ENCODE results near the gene FOXN1.

DNA sequence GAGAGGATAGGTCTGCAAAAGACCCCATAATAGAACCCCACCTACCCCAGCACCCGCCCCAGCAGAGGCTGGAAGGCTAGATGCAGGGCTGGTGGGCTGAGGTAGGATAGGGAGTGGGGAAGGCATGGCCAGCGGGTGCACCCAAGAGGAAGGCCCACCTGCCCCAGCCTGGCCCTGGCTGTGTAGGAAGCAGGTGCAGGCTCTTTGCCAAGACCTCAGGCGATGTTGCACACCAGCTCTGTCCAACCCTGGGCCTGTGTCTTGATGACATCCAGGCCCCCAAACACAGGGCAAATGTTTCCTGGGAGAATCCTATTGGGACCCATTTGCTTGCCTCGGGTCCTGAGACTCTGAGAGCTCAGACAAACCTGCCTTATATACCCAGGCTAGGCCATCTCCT, 34.1 kb downstream of the FOXN1 start:
- TF ChIP-seq, protein P1, sequence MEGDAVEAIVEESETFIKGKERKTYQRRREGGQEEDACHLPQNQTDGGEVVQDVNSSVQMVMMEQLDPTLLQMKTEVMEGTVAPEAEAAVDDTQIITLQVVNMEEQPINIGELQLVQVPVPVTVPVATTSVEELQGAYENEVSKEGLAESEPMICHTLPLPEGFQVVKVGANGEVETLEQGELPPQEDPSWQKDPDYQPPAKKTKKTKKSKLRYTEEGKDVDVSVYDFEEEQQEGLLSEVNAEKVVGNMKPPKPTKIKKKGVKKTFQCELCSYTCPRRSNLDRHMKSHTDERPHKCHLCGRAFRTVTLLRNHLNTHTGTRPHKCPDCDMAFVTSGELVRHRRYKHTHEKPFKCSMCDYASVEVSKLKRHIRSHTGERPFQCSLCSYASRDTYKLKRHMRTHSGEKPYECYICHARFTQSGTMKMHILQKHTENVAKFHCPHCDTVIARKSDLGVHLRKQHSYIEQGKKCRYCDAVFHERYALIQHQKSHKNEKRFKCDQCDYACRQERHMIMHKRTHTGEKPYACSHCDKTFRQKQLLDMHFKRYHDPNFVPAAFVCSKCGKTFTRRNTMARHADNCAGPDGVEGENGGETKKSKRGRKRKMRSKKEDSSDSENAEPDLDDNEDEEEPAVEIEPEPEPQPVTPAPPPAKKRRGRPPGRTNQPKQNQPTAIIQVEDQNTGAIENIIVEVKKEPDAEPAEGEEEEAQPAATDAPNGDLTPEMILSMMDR (conservative IDR thresholded peaks at IDR 0.05), result no peak
- TF ChIP-seq ZFX (IDR thresholded peaks at IDR 0.05), result no peak

Data from C4-2B (cell line).